GM21528 (cell line): ENCODE data around the gene LTA.

Experiments used
- ATAC-seq: cut with Tn5 transposase; IDR thresholded peaks from one replicate; pipeline ENCODE4 v1.9.1; 2021; ENCODE audit warnings: mild to moderate bottlenecking, moderate library complexity; ENCODE audit not compliant: unreplicated experiment, low FRiP score

Gene LTA

DNA sequence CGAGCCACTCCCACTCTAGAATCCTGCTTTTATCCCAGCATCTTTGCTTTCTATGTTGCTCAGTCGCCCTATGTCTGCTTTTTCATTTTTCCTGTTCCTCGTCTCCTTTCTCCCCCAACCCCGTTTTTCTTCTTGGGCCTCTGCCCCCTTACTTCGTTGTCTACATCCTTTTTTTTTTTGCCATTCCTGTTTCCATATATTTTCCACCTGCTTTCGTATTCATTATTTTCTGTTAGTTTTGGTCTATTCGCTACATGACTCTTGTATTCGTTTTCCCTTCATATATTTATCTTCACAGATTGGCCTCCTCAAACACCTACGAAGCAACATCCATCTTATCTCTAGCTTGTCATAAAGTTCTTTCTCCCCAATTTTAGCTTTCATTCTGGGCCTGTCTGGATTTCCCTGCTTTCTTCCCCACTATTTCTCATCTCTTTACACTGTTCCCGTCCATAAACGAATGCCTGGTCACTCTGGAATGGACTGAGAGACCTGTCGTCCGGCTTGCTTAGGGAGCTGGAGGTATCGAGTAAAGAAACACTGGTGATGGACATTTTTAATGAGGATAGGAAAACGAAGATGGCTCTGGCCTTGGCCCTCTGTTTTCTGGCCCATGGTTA lies 49.3 kb downstream of the LTA start:
- no peak for ATAC-seq

DNA sequence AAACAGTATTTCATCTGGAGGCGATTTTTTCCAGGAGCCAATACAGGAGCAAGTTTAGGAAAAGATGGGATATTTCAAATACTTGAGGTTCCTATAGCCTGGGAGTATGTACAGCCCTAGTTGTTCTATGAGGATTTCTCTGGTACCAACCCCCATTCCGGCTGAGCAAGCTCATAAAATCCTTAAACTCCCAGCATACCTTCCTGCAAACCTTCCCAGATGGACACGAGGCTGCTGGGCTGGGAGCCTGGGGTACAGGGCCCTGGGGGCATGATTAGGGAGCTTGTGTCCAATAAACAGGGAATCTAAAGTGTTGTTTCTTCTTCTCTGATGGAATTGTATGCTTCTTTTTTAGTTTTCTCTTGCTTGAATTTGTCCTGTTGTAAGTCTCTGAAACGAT lies 49.9 kb downstream of the LTA start:
- ATAC-seq: no peak

DNA sequence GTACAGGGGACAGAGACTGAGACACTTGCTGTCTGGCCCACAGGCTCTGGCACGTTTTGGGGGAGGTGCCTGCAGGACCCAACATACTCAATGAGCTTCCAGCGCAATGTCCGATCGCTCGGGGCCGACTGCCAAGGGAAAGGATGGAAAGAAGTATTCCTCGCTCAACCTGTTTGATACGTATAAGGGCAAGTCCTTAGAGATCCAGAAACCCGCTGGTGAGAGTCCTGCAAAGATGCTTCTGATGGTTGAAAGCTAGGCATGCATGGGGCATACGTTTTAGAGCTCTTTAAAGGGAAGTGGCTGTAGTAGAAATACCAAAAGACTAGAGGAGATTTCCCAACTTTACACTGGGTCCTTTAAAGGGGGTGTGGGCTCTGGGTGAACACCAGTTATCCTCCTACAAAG lies 50.6 kb downstream of the LTA start:
- ATAC-seq: no peak
